HFFc6 (cell line): Measurements from ENCODE around the gene CXCR3. TPM values are rescaled to one million over a fixed set of nuclear protein-coding genes. Genes with fewer than 3 reads are reported as not detected.

ENCODE experiments used
- DNase-seq: peaks from one replicate; pipeline ENCODE4 v3.0.0-alpha.2; 2018
- H3K27ac Mint-ChIP-seq: 2 replicates; pipeline ENCODE4 v1.8.0; 2020; ENCODE audit warnings: mild to moderate bottlenecking, mixed read lengths
- H3K27me3 Mint-ChIP-seq: 2 replicates; pipeline ENCODE4 v1.8.0; 2021; ENCODE audit warnings: mild to moderate bottlenecking, moderate library complexity, mixed read lengths; ENCODE audit not compliant: insufficient read depth
- H3K36me3 Mint-ChIP-seq: 2 replicates; pipeline ENCODE4 v1.8.0; 2021; ENCODE audit warnings: low read depth, mixed read lengths
- H3K4me1 Mint-ChIP-seq: 2 replicates; pipeline ENCODE4 v1.8.0; 2020; ENCODE audit warnings: low read depth, mixed read lengths
- H3K4me3 Mint-ChIP-seq: 2 replicates; pipeline ENCODE4 v1.8.0; 2020; ENCODE audit warnings: mild to moderate bottlenecking, moderate library complexity, mixed read lengths
- H3K9me3 Mint-ChIP-seq: 2 replicates; pipeline ENCODE4 v1.8.0; 2020; ENCODE audit warnings: mild to moderate bottlenecking, mixed read lengths
- total RNA-seq, 6 experiments: library from RNA; stranded (reverse); fragmentation: NEBNext Ultra II Directional; extraction: Animal tissue kit (Norgen Biotek cat#: 25700); gene quantifications; 2 replicates in 1 of 6; 3 replicates in 5 of 6; pipeline ENCODE4 v1.2.3, GENCODE V29; 2021
- TF ChIP-seq, protein P1 (sequence below): fragments of 200-600 bp; sonication (generic); IDR thresholded peaks from 2 replicates; pipeline ENCODE4 v1.5.0; 2021; ENCODE audit warnings: antibody characterized with exemption, mild to moderate bottlenecking

Gene CXCR3
- total RNA-seq, 6 experiments from 2014 or later: not detected

DNA sequence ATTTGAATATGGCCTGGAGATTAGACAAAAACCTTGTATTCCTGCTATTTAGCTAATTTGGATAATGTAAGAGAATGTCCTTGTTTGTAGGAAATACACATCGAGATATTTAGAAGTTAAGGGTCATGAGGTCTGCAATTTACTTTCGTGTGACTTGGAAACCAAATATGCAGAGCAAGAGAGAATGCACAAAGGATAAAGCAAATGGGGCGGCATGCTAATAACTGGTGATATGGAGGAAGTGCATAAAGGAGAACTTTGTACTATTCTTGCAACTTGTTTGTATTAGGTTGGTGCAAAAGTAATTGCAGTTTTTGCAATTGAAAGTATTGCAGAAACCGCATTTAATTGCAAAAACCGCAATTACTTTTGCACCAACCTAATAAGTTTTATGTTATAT lies 7.2 kb upstream of the CXCR3 start:
- TF ChIP-seq, protein P1, sequence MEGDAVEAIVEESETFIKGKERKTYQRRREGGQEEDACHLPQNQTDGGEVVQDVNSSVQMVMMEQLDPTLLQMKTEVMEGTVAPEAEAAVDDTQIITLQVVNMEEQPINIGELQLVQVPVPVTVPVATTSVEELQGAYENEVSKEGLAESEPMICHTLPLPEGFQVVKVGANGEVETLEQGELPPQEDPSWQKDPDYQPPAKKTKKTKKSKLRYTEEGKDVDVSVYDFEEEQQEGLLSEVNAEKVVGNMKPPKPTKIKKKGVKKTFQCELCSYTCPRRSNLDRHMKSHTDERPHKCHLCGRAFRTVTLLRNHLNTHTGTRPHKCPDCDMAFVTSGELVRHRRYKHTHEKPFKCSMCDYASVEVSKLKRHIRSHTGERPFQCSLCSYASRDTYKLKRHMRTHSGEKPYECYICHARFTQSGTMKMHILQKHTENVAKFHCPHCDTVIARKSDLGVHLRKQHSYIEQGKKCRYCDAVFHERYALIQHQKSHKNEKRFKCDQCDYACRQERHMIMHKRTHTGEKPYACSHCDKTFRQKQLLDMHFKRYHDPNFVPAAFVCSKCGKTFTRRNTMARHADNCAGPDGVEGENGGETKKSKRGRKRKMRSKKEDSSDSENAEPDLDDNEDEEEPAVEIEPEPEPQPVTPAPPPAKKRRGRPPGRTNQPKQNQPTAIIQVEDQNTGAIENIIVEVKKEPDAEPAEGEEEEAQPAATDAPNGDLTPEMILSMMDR: no peak
- Mint-ChIP-seq H3K27ac (no peak overlapping the region), H3K4me1 (peaks cover 5% of the 10 kb centered on the region; the same call in 1 of the 2 replicates), H3K36me3 (no peaks in the 10 kb centered on the region), H3K4me3 (no peak overlapping the region), H3K9me3 (no peaks in the 10 kb centered on the region), H3K27me3 (no peaks in the 10 kb centered on the region; the same call in 1 of the 2 replicates)
- no peak for DNase-seq

DNA sequence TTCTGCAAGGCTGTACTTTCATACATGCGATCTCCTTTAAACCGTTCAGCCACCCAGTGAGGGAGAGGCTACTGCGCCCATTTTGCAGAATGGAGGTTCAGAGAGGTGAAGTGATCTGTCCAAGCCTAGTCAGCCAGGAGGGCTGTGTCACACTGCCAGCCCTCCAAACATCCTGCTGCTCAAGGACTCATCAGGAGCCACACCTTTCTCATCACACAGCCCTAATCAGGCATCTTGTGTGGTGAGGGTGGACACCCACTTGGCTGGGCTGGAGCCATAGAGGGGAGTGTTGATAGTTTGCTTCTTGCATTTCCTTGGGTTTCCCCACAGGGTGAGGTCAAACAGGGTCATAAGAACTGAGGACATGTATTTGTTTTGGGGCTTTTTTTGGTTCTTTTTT lies 5.4 kb upstream of the CXCR3 start:
- Mint-ChIP-seq H3K27ac (no peak overlapping the region), H3K9me3 (no peaks in the 10 kb centered on the region), H3K4me1 (peaks cover 5% of the 10 kb centered on the region; the same call in 1 of the 2 replicates), H3K36me3 (no peaks in the 10 kb centered on the region), H3K27me3 (no peaks in the 10 kb centered on the region; the same call in 1 of the 2 replicates), H3K4me3 (no peak overlapping the region)
- TF ChIP-seq, protein P1: no peak
- DNase-seq: no peak

DNA sequence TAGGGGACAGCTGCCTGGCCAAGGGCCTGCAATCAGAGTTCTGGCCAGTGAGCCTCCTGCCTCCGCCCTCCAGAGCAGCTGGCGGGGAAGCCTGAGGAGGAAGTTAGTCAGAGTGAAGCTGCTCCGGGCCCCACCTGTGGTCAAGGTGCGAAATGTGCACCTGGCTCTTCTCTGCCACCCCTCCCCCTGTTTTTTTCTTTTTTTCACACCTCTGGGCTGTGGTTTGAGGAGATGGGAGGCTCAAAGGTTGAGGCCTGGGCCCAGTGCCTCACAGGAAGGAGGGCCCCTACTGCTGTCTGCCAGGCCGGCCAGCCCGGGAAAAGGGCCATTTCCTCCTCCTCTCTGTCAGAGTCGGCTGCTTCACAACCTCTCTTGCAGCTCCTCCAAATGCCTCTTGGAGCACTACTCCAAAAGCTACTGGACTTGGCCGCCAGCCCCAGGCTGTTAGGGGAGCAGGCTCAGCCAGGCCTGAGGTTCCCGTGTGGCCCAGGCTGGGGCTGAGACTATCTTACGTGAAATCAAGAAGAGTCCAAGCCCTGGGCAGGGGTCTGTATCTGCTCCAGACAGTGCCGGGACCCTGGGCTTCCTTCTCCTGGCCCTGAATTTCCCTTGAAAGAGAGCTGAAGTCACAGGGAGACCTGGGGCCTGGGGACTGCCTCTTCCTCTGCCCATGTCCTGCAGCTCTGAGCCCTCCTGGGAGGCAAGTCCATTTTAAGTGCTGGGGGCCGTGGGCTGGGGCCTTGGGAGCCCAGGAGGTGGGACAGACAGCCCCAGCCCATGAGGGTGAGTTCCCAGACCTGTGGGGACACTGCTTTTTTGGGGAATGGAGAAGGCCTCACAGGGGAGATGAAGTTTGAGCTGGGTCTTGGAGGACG lies 4.5 kb upstream of the CXCR3 start:
- no peaks in the 10 kb centered on the region for H3K36me3 Mint-ChIP-seq
- DNase-seq: no peak
- no peaks in the 10 kb centered on the region; the same call in 1 of the 2 replicates for H3K27me3 Mint-ChIP-seq
- H3K4me1 Mint-ChIP-seq: peaks cover 5% of the 10 kb centered on the region; the same call in 1 of the 2 replicates
- H3K27ac Mint-ChIP-seq: no peak overlapping the region
- no peaks in the 10 kb centered on the region for H3K9me3 Mint-ChIP-seq
- H3K4me3 Mint-ChIP-seq: no peak overlapping the region
- TF ChIP-seq, protein P1: no peak

DNA sequence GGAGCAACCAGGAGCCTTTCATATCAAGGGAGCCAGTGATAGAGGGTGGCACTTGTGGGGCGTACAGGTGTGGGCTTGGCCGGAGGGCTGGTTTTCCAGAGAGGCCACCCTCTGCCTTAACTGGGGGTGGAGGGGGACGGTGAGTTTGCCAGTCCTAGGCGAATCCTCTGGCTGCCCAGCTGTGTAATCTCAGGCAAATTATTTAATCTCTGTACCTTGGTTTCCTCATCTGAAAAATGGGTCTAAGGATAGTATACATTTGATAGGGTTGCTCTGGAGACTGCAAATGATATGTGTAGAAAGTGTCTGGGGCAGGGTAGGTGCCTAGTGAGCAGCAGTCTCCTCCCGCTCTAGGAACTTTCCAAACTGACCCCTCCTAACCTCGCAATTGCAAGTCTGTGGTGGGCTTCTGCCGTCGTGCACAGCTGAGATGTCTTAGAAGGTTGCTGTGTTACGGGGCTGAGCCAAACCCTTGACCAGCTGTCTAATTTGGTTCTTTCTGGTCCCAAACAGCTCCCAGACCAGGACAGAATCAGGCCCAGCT lies 3.8 kb upstream of the CXCR3 start:
- H3K27me3 Mint-ChIP-seq: no peaks in the 10 kb centered on the region; the same call in 1 of the 2 replicates
- peaks cover 5% of the 10 kb centered on the region; the same call in 1 of the 2 replicates for H3K4me1 Mint-ChIP-seq
- H3K9me3 Mint-ChIP-seq: no peaks in the 10 kb centered on the region
- H3K36me3 Mint-ChIP-seq: no peaks in the 10 kb centered on the region
- H3K27ac Mint-ChIP-seq: no peak overlapping the region; the same call in 1 of the 2 replicates
- TF ChIP-seq, protein P1: no peak
- no peak for DNase-seq
- no peak overlapping the region for H3K4me3 Mint-ChIP-seq

DNA sequence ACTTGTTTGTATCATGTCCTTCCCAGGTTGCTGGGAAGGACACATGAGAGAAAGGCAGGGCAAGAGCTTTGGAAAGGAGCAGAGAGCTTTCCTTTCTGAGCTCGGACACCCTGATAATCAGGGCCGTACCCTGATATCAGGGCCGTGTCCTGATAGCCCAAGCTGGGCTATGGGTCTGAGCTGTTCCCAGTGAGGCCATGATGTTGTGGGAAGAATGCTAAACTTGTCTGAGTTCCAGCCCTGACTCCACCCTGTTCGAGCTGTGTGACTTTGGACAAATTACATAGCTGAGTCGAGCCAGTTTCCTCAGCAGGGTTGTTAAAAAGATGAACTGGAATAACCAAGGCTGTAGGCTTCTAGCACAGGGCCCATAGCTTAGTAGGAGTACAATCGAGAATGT lies 3.3 kb upstream of the CXCR3 start:
- DNase-seq: no peak
- H3K27ac Mint-ChIP-seq: no peak overlapping the region; the same call in 1 of the 2 replicates

More for the DNA sequence above, 3.3 kb upstream of the CXCR3 start:
- Mint-ChIP-seq H3K36me3 (no peaks in the 10 kb centered on the region), H3K27me3 (no peaks in the 10 kb centered on the region; the same call in 1 of the 2 replicates), H3K9me3 (no peaks in the 10 kb centered on the region), H3K4me1 (peaks cover 5% of the 10 kb centered on the region; the same call in 1 of the 2 replicates), H3K4me3 (no peak overlapping the region)
- TF ChIP-seq, protein P1: no peak
